HepG2 (cell line): ENCODE data around the gene MIA. TPM values are rescaled to one million over a fixed set of nuclear protein-coding genes. Genes with fewer than 3 reads are reported as not detected.

Experiments used
- AKAP8 ChIP-seq: sonication (generic); formaldehyde crosslinking; IDR thresholded peaks from 2 replicates; pipeline ENCODE4 v1.5.1; 2020; ENCODE audit warnings: mild to moderate bottlenecking, missing genetic modification reagents
- FOXO4 ChIP-seq: sonication (generic); formaldehyde crosslinking; conservative IDR thresholded peaks from 2 replicates; pipeline ENCODE4 v1.8.1; 2023; ENCODE audit warnings: missing genetic modification reagents
- KLF9 ChIP-seq: IDR thresholded peaks from 2 replicates; pipeline ENCODE4 v1.6.1; 2016; ENCODE audit warnings: low read depth
- LRRFIP1 ChIP-seq: sonication (generic); formaldehyde crosslinking; conservative IDR thresholded peaks from 2 replicates; pipeline ENCODE4 v1.4.0; 2020; ENCODE audit warnings: missing genetic modification reagents
- MTA1 ChIP-seq: sonication (generic); formaldehyde crosslinking; IDR thresholded peaks from 2 replicates; pipeline ENCODE4 v1.4.0; 2020; ENCODE audit warnings: missing genetic modification reagents, mild to moderate bottlenecking, borderline replicate concordance
- NFKB2 ChIP-seq: sonication (generic); formaldehyde crosslinking; IDR thresholded peaks from 2 replicates; pipeline ENCODE4 v1.4.0; 2020; ENCODE audit warnings: missing genetic modification reagents, borderline replicate concordance
- NFRKB ChIP-seq: fragments of 450-650 bp; IDR thresholded peaks from 2 replicates; pipeline ENCODE4 v1.6.1; 2017
- PBX3 ChIP-seq: sonication (generic); formaldehyde crosslinking; IDR thresholded peaks from 2 replicates; pipeline ENCODE4 v1.8.1; 2023; ENCODE audit warnings: missing genetic modification reagents, inconsistent platforms, borderline replicate concordance
- RFX3 ChIP-seq: IDR thresholded peaks from 2 replicates; pipeline ENCODE4 v1.6.1; 2016; ENCODE audit warnings: missing biosample characterization, missing genetic modification reagents
- ZFP37 ChIP-seq: sonication (generic); formaldehyde crosslinking; IDR thresholded peaks from 2 replicates; pipeline ENCODE4 v1.4.0; 2020; ENCODE audit warnings: missing genetic modification reagents, borderline replicate concordance
- ZFP62 ChIP-seq: sonication (generic); formaldehyde crosslinking; IDR thresholded peaks from 2 replicates; pipeline ENCODE4 v1.4.0; 2020; ENCODE audit warnings: missing genetic modification reagents
- ZNF275 ChIP-seq: sonication (generic); formaldehyde crosslinking; IDR thresholded peaks from 2 replicates; pipeline ENCODE4 v1.8.0; 2022; ENCODE audit warnings: missing genetic modification reagents, mild to moderate bottlenecking, inconsistent platforms, borderline replicate concordance
- ZNF292 ChIP-seq: sonication (generic); formaldehyde crosslinking; IDR thresholded peaks from 2 replicates; pipeline ENCODE4 v1.8.1; 2022; ENCODE audit warnings: mild to moderate bottlenecking, low read depth, missing genetic modification reagents, borderline replicate concordance
- ZNF431 ChIP-seq: sonication (generic); formaldehyde crosslinking; IDR thresholded peaks from 2 replicates; pipeline ENCODE4 v1.9.0; 2022; ENCODE audit warnings: missing genetic modification reagents, low read depth, mild to moderate bottlenecking, borderline replicate concordance
- ZNF629 ChIP-seq: sonication (generic); formaldehyde crosslinking; conservative IDR thresholded peaks from 2 replicates; pipeline ENCODE4 v1.5.0; 2020; ENCODE audit warnings: missing genetic modification reagents
- ZNF75D ChIP-seq: sonication (generic); formaldehyde crosslinking; IDR thresholded peaks from 2 replicates; pipeline ENCODE4 v1.8.1; 2023; ENCODE audit warnings: missing genetic modification reagents, mild to moderate bottlenecking, borderline replicate concordance
- ZNF766 ChIP-seq: sonication (generic); formaldehyde crosslinking; IDR thresholded peaks from 2 replicates; pipeline ENCODE4 v1.5.0; 2020; ENCODE audit warnings: missing genetic modification reagents, borderline replicate concordance
- ZNF788 ChIP-seq: sonication (generic); formaldehyde crosslinking; IDR thresholded peaks from 2 replicates; pipeline ENCODE4 v1.5.0; 2020; ENCODE audit warnings: mild to moderate bottlenecking, missing genetic modification reagents, borderline replicate concordance
- polyA plus RNA-seq, 8 experiments: library from polyadenylated mRNA; depleted of rRNA in 3 of 8; stranded (reverse) in 7 of 8; unstranded in 1 of 8; fragments of >200 nt; fragmentation: Illumina TruSeq in 4 of 8; extraction: Trizol in 4 of 8; gene quantifications; 2 replicates each; pipeline versions ENCODE4 v1.2.1 to v1.2.3, GENCODE V29; 2011 to 2016; ENCODE audit warnings: low read depth in 4 of 8, missing spikeins in 1 of 8, mixed read lengths in 1 of 8; ENCODE audit not compliant: insufficient read depth in 1 of 8
- total RNA-seq, 5 experiments: library from RNA; depleted of rRNA; stranded (reverse); fragments of >200 nt; fragmentation: Illumina TruSeq; extraction: Trizol; gene quantifications; 2 replicates each; pipeline ENCODE4 v1.2.3, GENCODE V29; 2016; ENCODE audit warnings: low read depth in 1 of 5
- TF ChIP-seq, protein P1 (sequence below): sonication (generic); formaldehyde crosslinking; IDR thresholded peaks from 2 replicates; pipeline ENCODE4 v1.5.0; 2020; ENCODE audit warnings: missing genetic modification reagents, mild to moderate bottlenecking, borderline replicate concordance
- TF ChIP-seq, protein P2 (sequence below): sonication (generic); formaldehyde crosslinking; IDR thresholded peaks from 2 replicates; pipeline ENCODE4 v1.5.0; 2020; ENCODE audit warnings: missing genetic modification reagents

Gene MIA
- total and polyA plus RNA-seq, 2 of the 13 experiments (the other 11 are each of a cell fraction or from before 2014, with no cell fraction given), result 0.61 TPM; not detected in 1

DNA sequence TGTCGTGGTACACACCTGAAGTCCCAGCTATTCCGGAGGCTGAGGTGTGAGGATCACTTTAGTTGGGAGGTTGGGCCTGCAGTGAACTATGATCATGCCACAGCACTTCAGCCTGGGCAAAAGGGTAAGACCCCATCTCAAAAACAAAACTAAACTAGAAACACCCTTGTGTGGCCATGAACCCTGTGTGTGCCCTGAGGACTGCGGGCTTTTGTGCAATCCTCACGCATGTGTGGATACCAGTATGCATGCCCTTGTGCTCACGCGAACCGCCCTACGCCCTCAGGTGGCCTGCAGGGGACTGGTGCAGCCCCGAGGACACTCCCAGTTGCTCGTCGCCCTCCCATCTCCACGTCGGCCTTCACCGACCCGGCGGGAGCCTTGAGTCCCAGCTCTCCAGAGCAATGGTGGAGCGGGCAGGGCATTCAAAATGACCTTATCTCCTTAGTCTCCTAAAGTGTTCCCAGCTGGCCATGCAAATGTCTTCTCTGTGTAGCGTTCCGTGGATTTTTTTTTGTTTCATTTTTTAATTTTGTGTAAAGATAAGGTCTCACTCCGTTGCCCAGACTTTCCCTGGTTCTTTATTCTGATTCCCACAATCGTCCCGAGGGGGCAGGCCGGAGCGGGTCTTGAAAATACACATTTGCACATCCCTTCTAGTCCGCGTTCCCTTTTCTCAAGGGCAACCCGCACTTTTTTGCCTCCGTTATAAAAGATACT lies 22.8 kb downstream of the MIA start (continued):
- TF ChIP-seq ZFP37 (CRISPR knock-in tag) (peak; percentile 66), ZNF75D (CRISPR knock-in tag) (no peak), ZNF788 (CRISPR knock-in tag) (no peak; the same call in 1 of the 2 replicates), KLF9 (CRISPR knock-in tag) (no peak), ZNF766 (no peak), ZNF275 (CRISPR knock-in tag) (no peak), PBX3 (CRISPR knock-in tag) (no peak), NFRKB (no peak), ZNF629 (peak; percentile 37; the same call in 1 of the 2 replicates), MTA1 (CRISPR knock-in tag) (peak; percentile 76), FOXO4 (CRISPR knock-in tag) (no peak), ZNF431 (CRISPR knock-in tag) (no peak), ZFP62 (CRISPR knock-in tag) (no peak), AKAP8 (CRISPR knock-in tag) (no peak; the same call in 1 of the 2 replicates), RFX3 (CRISPR knock-in tag) (no peak), NFKB2 (peak; percentile 77; the same call in 1 of the 2 replicates), LRRFIP1 (CRISPR knock-in tag) (no peak), ZNF292 (CRISPR knock-in tag) (peak; percentile 55; the same call in 1 of the 2 replicates)
- TF ChIP-seq, protein P1, sequence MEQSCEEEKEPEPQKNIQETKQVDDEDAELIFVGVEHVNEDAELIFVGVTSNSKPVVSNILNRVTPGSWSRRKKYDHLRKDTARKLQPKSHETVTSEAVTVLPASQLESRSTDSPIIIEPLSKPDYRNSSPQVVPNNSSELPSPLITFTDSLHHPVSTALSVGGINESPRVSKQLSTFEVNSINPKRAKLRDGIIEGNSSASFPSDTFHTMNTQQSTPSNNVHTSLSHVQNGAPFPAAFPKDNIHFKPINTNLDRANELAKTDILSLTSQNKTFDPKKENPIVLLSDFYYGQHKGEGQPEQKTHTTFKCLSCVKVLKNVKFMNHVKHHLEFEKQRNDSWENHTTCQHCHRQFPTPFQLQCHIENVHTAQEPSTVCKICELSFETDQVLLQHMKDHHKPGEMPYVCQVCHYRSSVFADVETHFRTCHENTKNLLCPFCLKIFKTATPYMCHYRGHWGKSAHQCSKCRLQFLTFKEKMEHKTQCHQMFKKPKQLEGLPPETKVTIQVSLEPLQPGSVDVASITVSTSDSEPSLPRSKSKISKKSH (CRISPR knock-in tag), result no peak
- TF ChIP-seq, protein P2, sequence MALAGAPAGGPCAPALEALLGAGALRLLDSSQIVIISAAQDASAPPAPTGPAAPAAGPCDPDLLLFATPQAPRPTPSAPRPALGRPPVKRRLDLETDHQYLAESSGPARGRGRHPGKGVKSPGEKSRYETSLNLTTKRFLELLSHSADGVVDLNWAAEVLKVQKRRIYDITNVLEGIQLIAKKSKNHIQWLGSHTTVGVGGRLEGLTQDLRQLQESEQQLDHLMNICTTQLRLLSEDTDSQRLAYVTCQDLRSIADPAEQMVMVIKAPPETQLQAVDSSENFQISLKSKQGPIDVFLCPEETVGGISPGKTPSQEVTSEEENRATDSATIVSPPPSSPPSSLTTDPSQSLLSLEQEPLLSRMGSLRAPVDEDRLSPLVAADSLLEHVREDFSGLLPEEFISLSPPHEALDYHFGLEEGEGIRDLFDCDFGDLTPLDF (CRISPR knock-in tag), result peak; percentile 58; the same call in 1 of the 2 replicates
